ENCODE results near the gene SCAF1. TPM values are rescaled to one million over a fixed set of nuclear protein-coding genes. Genes with fewer than 3 reads are reported as not detected.

Gene SCAF1
- total and polyA plus RNA-seq, 2 of the 13 experiments (the other 11 are each of a cell fraction or from before 2014, with no cell fraction given): 3.3 to 6.1 TPM

DNA sequence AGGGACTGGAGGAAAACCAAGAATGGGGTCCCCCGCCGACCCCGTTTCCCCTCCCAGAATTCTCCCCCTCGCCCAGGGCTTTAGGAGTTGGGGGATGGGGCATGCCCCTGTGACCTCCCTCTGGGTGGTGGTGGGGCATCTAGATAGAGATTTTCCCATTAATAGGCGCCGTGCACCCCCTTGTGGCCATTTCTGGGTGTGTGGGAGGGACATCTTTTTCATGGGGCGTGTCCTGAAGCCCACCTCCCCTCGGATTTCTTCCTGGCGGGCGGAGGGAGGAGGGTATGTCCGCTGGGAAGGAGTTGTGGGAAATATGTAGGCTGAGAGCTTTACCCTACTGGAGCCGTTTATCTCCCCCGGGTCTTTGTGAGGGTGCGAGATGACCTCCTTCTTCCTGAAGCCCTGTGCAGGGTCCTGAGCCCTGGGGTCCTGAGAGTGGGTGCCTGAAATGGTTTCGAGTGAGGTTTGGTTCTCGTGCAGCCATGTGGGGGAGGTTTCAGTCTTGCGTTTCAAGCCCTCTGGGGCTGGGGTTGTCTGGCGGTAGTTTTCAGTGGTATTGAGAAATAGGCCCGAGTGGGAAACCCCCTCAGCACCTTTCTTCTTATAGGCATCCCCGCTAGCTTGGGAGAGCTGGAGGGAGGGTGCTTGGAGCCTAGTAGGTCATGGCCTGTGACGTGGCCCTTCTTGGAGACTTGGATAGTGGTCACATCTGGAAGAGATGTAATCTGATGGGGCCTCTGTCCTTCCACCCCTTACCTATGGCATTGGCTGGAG is 36.1 kb downstream of the SCAF1 start (continued):
- TF ChIP-seq, protein P1, sequence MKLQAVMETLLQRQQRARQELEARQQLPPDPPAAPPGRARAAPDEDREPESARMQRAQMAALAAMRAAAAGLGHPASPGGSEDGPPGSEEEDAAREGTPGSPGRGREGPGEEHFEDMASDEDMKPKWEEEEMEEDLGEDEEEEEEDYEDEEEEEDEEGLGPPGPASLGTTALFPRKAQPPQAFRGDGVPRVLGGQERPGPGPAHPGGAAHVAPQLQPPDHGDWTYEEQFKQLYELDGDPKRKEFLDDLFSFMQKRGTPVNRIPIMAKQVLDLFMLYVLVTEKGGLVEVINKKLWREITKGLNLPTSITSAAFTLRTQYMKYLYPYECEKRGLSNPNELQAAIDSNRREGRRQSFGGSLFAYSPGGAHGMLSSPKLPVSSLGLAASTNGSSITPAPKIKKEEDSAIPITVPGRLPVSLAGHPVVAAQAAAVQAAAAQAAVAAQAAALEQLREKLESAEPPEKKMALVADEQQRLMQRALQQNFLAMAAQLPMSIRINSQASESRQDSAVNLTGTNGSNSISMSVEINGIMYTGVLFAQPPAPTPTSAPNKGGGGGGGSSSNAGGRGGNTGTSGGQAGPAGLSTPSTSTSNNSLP (IDR thresholded peaks at IDR 0.05; ENCODE audit: low read depth, low read length): 0 out of 2 replicates have a peak, but pooled peaks have one; percentile 41
- TF ChIP-seq, protein P2, sequence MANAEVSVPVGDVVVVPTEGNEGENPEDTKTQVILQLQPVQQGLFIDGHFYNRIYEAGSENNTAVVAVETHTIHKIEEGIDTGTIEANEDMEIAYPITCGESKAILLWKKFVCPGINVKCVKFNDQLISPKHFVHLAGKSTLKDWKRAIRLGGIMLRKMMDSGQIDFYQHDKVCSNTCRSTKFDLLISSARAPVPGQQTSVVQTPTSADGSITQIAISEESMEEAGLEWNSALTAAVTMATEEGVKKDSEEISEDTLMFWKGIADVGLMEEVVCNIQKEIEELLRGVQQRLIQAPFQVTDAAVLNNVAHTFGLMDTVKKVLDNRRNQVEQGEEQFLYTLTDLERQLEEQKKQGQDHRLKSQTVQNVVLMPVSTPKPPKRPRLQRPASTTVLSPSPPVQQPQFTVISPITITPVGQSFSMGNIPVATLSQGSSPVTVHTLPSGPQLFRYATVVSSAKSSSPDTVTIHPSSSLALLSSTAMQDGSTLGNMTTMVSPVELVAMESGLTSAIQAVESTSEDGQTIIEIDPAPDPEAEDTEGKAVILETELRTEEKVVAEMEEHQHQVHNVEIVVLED (CRISPR knock-in tag; IDR thresholded peaks at IDR 0.05; ENCODE audit: borderline replicate concordance): no peak
- TF ChIP-seq ZNF616 (CRISPR knock-in tag; IDR thresholded peaks at IDR 0.05; ENCODE audit: low read depth) (no peak), AGO2 (optimal IDR thresholded peaks at IDR 0.05; ENCODE audit: low read depth, low read length) (no peak), NR2F2 (IDR thresholded peaks at IDR 0.05; ENCODE audit: borderline replicate concordance, low read depth) (0 out of 2 replicates have a peak, but pooled peaks have one; percentile 30), ZBTB38 (CRISPR knock-in tag; IDR thresholded peaks at IDR 0.05) (no peak), ZSCAN22 (CRISPR knock-in tag; IDR thresholded peaks at IDR 0.05) (no peak), SAP130 (CRISPR knock-in tag; IDR thresholded peaks at IDR 0.05; ENCODE audit: low read depth) (peak; percentile 8; the same call in 1 of the 2 replicates), SP140L (CRISPR knock-in tag; IDR thresholded peaks at IDR 0.05; ENCODE audit: borderline replicate concordance) (no peak), TMF1 (CRISPR knock-in tag; IDR thresholded peaks at IDR 0.05; ENCODE audit: low read depth) (no peak), PITX1 (CRISPR knock-in tag; IDR thresholded peaks at IDR 0.05) (no peak), TCF7 (IDR thresholded peaks at IDR 0.05; ENCODE audit: low read depth) (no peak), ZNF792 (CRISPR knock-in tag; IDR thresholded peaks at IDR 0.05) (no peak), ZNF891 (CRISPR knock-in tag; IDR thresholded peaks at IDR 0.05) (no peak), SMAD3 (CRISPR knock-in tag; IDR thresholded peaks at IDR 0.05) (no peak)
- TF ChIP-seq, protein P3, sequence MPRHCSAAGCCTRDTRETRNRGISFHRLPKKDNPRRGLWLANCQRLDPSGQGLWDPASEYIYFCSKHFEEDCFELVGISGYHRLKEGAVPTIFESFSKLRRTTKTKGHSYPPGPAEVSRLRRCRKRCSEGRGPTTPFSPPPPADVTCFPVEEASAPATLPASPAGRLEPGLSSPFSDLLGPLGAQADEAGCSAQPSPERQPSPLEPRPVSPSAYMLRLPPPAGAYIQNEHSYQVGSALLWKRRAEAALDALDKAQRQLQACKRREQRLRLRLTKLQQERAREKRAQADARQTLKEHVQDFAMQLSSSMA (CRISPR knock-in tag; IDR thresholded peaks at IDR 0.05): no peak
- TF ChIP-seq, protein P4, sequence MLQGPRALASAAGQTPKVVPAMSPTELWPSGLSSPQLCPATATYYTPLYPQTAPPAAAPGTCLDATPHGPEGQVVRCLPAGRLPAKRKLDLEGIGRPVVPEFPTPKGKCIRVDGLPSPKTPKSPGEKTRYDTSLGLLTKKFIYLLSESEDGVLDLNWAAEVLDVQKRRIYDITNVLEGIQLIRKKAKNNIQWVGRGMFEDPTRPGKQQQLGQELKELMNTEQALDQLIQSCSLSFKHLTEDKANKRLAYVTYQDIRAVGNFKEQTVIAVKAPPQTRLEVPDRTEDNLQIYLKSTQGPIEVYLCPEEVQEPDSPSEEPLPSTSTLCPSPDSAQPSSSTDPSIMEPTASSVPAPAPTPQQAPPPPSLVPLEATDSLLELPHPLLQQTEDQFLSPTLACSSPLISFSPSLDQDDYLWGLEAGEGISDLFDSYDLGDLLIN (CRISPR knock-in tag; IDR thresholded peaks at IDR 0.05; ENCODE audit: borderline replicate concordance): no peak
- TF ChIP-seq, protein P5, sequence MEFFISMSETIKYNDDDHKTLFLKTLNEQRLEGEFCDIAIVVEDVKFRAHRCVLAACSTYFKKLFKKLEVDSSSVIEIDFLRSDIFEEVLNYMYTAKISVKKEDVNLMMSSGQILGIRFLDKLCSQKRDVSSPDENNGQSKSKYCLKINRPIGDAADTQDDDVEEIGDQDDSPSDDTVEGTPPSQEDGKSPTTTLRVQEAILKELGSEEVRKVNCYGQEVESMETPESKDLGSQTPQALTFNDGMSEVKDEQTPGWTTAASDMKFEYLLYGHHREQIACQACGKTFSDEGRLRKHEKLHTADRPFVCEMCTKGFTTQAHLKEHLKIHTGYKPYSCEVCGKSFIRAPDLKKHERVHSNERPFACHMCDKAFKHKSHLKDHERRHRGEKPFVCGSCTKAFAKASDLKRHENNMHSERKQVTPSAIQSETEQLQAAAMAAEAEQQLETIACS (CRISPR knock-in tag; IDR thresholded peaks at IDR 0.05): no peak
- TF ChIP-seq, protein P6, sequence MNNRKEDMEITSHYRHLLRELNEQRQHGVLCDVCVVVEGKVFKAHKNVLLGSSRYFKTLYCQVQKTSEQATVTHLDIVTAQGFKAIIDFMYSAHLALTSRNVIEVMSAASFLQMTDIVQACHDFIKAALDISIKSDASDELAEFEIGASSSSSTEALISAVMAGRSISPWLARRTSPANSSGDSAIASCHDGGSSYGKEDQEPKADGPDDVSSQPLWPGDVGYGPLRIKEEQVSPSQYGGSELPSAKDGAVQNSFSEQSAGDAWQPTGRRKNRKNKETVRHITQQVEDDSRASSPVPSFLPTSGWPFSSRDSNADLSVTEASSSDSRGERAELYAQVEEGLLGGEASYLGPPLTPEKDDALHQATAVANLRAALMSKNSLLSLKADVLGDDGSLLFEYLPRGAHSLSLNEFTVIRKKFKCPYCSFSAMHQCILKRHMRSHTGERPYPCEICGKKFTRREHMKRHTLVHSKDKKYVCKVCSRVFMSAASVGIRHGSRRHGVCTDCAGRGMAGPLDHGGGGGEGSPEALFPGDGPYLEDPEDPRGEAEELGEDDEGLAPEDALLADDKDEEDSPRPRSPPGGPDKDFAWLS (CRISPR knock-in tag; IDR thresholded peaks at IDR 0.05; ENCODE audit: borderline replicate concordance): no peak
- TF ChIP-seq, protein P7, sequence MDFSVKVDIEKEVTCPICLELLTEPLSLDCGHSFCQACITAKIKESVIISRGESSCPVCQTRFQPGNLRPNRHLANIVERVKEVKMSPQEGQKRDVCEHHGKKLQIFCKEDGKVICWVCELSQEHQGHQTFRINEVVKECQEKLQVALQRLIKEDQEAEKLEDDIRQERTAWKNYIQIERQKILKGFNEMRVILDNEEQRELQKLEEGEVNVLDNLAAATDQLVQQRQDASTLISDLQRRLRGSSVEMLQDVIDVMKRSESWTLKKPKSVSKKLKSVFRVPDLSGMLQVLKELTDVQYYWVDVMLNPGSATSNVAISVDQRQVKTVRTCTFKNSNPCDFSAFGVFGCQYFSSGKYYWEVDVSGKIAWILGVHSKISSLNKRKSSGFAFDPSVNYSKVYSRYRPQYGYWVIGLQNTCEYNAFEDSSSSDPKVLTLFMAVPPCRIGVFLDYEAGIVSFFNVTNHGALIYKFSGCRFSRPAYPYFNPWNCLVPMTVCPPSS (IDR thresholded peaks at IDR 0.05): no peak

Data from HepG2 (cell line).